ENCODE data around the gene CCT3.
"Not testable (repeated sequence)": the region's sequence is repeated elsewhere in the genome, so short reads cannot be mapped to it uniquely, and the experiment has no call there.

The CCT3 gene

GRCh38 chr1:156338180-156338976, at the start of gene CCT3, which contains the start of gene TSACC:
Gene CCT3, minus strand, starts transcription at chr1:156338292. Its CDS starts 108 bp downstream, at chr1:156338184.
Gene TSACC, plus strand, starts transcription at chr1:156338526. Its CDS starts 1,232 bp downstream, at chr1:156339758.
- peak; percentile 95 for DNase-seq

DNA sequence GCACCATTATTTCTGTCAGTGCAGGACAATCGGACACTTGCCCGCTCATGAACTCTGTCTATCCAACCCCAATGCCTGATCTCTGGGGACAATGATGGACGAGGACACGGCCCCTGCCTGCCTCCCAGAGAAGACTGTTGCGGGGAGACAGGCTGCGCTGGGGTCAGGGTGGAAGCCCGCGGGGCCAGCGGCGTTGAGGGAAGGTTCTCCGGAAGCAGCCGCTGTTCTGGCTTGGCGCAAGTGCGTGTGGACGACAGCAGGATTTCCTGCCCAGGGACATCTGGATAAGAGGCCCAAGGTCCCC, 49.7 kb upstream of the CCT3 start:
- DNase-seq = no peak

- DNase-seq = no peak
These were observed 49.1 kb upstream of the CCT3 start for GRCh38 chr1:156386949-156387869.

- no peak for DNase-seq
These were observed 48.2 kb upstream of the CCT3 start for GRCh38 chr1:156386134-156386901.

GRCh38 chr1:156385534-156386031, 47.5 kb upstream of the CCT3 start:
- no peak for DNase-seq

DNA sequence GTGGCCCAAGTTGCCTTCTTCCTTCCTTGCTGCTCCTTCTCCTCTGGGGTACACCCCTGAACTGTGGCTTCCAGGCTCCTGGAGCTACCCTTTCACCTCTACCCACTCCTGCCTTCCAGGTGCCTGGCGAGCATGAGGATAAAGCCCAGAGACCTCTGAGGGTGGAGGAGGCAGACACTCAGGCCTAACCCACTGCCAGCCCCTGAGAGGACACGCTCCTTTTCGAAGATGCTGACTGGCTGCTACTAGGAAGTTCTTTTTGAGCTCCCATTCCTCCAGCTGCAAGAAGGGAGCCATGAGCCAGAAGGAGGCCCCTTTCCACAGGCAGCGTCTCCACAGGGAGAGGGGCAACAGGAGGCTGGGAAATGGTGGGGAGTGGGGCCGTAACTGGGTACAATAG, 46.6 kb upstream of the CCT3 start:
- DNase-seq = no peak

- DNase-seq = no peak
These were observed 45.9 kb upstream of the CCT3 start for GRCh38 chr1:156384007-156384406.

DNA sequence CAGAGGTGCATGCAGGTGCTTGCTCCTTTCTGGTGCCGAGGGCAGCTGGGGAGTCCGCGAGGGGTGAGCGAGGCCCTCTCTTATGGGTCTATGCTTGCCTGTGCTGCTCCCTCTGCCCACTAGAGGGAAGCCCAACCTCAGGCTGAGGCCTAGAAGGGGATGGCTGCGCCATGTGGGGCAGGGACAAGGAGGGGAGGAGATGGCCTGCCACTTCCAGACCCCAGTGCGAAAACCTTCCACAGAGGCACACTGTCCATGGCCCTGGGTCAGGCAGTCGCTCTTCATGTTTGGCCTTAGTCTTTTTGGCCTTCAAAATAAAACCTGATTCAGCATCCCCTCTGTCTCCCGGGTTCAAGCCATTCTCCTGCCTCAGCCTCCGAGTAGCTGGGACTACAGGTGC, 44.9 kb upstream of the CCT3 start:
- DNase-seq = no peak

GRCh38 chr1:156382561-156382960, 44.5 kb upstream of the CCT3 start:
- no peak for DNase-seq

DNA sequence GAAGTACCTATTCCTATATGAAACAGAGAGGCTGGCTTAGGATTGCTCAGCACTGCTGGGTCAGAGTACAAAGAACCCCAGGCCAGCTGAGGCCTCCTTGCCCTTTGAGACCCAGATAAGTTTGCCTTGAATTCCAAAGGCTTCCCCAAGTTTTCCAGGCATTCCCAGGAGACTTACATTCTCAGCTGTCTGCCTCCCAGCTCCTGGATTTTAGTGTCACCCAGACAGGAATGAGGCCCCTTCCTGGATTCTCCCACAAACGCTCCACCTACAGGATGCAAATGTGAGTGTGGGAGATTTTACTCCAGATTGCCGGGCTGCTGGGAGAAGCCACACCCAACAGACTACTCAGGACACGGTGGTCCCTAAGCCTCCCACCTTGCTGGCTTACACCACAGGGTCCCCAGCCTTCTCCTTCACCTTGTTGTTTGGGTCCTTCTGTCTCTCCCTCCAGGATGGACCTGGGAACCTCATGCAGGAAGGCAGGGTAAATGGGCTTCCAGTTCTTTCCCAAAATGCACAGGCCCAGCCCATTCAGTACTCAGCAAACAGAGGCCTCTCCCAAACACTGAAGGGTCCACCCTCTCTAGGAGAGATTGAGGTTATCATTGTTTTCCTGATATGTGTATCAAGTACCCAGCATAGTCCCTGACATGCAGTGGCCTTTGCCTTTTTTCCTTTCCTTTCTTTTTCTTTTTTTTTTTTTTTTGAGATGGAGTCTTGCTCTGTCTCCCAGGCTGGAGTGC, 41.5 kb upstream of the CCT3 start:
- no peak for DNase-seq

- DNase-seq = no peak
These were observed 40.5 kb upstream of the CCT3 start for GRCh38 chr1:156378557-156378956.

DNA sequence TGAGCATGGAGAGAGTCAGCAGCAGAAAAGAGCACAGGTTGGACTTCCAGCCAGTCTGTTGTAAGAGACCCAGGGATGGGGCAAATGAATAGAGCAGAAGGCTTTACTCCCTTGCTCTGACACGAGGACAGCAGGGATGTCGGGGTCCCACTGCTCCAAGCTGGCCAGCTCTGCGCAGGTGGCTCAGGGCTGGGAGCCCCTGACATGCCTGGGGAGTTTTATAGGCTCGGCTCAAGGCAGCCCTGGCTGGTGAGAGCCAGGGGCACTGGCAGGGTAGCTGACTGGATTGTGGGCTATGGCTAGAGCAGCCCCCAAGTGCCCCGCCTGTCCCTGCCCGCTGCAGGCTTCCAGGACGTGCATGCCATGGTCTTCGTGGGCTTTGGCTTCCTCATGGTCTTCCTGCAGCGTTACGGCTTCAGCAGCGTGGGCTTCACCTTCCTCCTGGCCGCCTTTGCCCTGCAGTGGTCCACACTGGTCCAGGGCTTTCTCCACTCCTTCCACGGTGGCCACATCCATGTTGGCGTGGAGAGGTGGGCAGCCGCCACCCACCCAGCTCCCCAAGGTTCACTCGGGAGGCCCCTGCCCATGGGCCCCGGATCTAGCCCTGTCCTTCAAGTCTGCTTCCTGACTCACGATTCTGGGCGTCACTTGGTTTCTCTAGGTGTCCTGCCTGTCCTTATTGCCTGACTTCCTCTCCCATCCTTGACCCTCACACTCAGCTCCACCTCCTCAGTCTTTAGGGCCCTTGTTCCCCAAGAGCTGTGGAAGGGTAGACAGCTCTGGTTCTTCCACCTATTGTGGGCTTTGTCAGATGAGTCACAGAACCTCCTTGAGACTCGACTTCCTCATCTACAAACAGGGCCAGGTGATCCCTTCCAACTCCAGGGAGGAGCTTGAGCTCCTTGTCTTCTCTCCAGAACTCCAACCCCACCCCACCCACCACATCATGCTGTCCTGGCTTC, 39.1 kb upstream of the CCT3 start:
- no peak for DNase-seq

GRCh38 chr1:156376146-156376545, 38.1 kb upstream of the CCT3 start:
- no peak for DNase-seq

DNA sequence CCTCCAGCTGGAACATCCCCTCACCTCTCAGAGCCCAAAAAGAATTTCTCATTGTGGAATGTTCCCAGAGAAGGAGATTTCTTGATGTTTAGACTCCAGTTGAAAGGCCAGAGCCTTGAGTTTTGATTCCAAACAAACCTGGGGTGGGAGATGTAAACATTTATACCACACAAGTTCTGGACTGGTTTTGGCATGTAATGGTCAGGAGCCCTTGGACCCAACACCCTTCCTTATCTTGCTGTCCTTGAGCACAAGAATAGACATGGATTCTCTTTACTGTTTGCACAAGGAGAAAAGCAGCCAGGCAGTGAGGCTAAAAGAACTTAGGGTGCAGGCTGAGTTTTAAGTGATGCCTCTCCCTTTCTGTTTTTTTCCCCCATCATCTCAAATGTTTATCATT, 35.5 kb upstream of the CCT3 start:
- no peak for DNase-seq

- DNase-seq = no peak
These were observed 34.8 kb upstream of the CCT3 start for GRCh38 chr1:156372876-156373275.

GRCh38 chr1:156372265-156372586, 34.1 kb upstream of the CCT3 start:
- DNase-seq = no peak

GRCh38 chr1:156371553-156372264, 33.6 kb upstream of the CCT3 start:
- DNase-seq = no peak

DNA sequence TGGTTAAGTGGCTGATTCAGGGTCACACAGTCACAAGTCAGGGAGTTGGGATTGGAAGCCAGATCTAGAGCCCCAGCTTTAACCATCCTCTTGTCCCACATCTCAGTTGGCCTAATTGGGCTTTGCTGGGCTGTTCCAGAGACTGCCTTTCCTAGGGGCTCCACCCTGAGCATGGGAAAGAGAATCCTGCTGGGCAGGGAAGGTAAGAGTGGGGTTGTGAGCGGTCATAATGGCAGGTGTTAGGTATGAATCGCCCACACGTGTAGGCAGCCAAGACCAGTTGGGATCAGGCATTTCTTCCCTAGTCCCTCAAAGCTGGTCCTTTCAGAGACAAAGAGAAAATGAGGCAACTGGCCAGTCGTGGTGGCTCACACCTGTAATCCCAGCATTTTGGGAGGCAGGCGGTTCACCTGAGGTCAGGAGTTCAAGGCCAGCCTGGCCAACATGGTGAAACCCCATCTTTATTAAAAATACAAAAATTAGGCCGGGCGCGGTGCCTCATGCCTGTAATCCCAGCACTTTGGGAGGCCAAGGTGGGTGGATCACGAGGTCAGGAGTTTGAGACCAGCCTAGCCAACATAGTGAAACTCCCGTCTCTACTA, 31.7 kb upstream of the CCT3 start:
- not testable (repeated sequence) for DNase-seq

- no peak for DNase-seq
These were observed 31.0 kb upstream of the CCT3 start, which contains the start of gene RHBG for GRCh38 chr1:156368889-156369684. Gene RHBG, plus strand, starts transcription at chr1:156369211. Its CDS starts 39 bp downstream, at chr1:156369250.

Data from GOT3 (cell line).